GM12801 (cell line): ENCODE measurements around the gene ZNHIT1.

Source experiments
- TF ChIP-seq, protein P1 (sequence below): IDR thresholded peaks from one replicate; pipeline ENCODE4 v1.5.1; 2011; ENCODE audit warnings: control low read depth; ENCODE audit not compliant: insufficient read length; ENCODE audit errors: extremely low read depth

Gene ZNHIT1

DNA sequence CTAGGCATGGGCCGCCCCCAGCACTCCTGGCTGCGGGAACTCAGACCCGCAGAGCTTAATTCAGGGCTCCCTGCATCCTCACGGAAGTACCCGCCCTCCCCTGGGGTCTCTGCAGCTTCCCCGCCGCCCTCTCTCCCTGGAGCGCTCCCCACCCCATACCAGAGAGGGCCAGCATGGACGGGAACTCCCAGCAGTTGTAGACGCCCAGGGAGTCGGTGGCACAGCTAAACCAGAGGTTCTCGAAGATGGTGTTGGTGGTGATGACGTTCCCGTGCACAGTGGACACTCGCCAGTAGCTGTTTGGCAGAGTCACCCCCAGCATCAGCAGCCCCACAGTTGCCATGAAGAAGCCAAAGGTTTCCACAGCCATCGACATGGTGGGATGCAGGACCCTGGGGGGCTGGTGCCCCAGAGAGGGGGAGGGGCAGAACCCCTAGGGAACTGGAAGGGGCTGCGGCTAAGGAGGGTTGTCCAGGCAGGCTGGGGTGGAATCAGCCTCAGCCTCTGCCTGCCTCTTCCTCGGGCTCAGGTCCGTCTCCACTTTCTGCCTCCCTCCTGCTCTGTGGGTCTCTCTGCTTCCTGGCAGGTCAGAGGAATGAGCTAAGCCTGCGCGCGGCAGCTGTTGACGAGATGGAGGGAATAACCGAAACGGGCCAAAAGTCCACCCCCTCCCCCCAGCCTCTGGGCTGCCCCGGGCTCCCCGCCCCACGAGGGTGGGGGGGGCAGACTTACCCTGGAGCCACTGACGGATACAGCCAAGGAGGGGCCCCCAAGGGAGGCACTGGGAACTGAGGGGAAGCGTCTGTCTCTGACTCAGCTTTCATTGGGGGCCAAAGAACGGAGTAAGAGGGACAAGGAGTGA lies 19.5 kb downstream of the ZNHIT1 start, which contains the start of gene CLDN15:
CLDN15 (minus strand) TSS at position 597 of the 862 bp plus-strand sequence; CDS start at position 376, 221 bp downstream.
- TF ChIP-seq, protein P1, sequence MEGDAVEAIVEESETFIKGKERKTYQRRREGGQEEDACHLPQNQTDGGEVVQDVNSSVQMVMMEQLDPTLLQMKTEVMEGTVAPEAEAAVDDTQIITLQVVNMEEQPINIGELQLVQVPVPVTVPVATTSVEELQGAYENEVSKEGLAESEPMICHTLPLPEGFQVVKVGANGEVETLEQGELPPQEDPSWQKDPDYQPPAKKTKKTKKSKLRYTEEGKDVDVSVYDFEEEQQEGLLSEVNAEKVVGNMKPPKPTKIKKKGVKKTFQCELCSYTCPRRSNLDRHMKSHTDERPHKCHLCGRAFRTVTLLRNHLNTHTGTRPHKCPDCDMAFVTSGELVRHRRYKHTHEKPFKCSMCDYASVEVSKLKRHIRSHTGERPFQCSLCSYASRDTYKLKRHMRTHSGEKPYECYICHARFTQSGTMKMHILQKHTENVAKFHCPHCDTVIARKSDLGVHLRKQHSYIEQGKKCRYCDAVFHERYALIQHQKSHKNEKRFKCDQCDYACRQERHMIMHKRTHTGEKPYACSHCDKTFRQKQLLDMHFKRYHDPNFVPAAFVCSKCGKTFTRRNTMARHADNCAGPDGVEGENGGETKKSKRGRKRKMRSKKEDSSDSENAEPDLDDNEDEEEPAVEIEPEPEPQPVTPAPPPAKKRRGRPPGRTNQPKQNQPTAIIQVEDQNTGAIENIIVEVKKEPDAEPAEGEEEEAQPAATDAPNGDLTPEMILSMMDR = no peak

DNA sequence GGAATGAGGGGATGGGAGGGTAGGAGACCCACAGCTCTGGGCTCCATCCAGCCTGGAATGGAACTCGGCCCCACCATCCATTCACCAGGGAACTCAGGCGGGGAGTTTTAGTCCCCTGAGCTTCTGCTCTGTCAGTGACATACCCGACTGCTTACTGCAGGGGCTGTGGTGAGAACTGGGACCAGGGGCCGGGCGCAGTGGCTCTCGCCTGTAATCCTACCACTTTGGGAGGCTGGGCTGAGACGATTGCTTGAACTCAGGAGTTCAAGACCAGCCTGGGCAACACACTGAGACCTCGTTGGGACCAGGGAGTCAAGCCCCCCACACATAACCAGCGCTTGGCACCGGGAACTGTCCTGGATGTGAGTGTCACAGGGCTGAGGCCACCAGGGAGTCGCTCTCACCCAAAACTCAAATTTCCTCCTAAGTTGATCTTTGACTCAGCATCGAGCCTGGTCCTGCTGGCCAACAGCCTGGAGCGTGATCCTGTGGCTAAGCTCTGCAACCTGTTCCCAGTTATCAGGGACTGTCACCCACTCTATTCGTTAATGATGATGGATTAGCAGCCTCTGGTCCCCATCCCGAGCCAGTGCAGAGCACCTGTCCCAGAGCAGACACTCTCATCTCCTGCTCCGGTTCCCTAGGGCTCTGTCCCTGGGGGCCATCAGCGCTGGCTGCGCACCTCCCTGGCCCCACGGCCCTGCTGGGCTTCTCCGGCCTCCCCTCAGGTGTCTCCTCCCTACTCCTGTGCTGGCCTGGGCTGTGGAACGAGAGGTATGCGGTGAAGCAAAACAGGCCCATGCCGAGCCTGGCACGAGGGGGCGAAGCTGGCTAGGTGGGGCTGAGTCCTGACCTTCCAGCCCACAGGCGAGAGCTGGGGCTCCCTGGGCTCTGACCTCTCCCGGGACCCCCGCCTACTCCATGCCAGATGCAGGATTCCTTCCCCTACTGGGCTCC lies 20.5 kb downstream of the ZNHIT1 start:
- TF ChIP-seq, protein P1 = no peak

DNA sequence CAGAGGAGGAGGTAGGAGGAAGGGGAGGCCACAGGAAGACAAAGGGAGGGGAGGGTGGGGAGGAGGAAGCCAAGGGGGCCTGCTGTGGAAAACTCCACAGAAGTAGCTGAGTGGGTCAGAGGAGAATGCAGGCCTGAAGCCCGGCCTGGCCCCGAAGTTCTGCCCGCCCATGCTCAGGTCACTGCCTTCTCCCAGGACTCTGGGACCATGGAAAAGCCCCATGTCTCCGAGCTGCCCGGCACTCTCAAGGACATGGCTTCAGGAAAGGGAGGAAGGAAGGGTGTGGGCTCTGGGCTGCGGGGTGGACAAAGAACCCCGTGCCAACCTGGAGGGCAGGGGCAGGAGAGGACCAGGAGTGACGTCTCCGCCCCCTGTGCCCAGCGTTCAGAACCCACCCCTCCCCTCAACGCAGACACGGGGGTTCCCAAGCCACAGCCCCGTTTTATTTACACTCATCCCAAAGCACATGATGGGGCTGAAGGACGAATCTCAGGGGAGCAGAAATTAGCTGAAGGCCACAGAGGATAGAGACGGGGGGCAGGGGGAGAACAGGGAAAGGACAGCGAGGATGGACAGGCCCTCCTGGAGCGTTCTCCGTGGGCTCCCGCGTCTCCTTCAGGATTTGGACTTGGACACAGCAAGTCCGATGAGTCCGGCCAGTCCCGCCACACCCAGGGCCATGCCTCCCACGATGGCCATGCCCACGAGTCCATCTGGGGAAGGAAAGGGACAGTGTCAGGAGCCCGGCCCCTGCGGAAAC lies 21.4 kb downstream of the ZNHIT1 start:
- TF ChIP-seq, protein P1 = no peak

DNA sequence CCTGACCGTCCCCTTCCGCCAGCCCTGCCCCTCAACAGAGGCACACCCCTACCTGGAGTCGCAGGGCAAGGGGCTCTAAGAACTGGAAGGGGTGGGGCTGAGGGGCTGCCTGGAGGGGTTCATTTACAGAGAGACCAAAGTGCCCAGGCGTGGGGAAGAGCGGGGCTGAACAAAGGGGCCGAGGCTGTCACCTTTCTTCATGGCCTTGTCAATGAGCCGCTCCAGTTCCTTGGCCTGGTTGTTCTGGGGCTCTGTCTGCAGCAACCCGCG lies 21.9 kb downstream of the ZNHIT1 start:
- TF ChIP-seq, protein P1 = no peak

DNA sequence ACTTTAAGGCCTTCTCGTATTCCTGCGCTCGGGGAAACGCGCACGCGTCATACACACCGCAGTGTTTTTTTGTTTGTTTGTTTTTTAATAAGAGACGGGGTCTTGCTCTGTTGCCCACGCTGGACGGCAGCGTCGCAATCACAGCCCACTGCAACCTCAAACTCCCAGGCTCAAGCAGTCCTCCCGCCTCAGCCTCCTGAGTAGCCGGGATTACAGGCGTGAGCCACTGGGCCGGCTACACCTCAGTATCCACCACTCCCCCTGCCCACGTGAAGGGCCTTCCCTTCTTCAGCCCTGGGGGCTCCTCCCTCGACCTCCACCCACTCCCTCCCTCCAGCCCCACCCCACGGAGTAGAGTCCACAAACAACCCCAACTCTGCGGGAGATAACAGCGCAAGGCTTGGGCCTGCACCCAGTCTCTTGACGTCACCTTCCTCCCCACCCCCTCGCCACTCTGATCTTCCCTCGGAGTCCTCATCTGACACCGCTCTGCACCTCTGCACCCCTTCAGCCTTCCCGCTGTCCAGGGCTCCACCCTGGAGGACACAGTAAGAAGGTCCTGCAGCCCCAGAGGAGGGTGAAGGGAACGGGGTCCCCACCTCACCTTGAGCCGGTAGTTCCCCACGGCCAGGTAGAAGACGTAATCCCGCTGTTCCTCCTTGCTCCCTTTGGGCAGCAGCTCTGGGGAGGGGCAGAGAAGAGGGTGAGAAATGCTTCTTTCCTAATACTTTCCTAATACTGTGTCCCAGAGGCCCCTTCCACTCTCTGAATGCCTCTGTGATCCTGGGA lies 22.5 kb downstream of the ZNHIT1 start:
- TF ChIP-seq, protein P1 = no peak

DNA sequence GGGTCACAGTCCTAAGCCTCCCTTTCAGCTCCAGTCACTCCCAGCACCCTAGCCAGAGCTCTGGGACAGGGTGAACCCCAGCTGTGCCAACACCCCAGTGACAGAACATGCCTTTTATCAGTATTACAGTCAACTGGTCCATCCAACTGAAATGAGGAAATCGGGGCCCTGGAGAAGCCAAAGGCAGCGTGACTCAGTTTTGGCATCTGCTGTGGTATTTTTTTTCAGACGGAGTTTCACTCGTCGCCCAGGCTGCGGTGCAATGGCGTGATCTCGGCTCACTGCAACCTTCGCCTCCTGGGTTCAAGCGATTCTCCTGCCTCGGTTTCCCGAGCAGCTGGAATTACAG lies 23.0 kb downstream of the ZNHIT1 start:
- TF ChIP-seq, protein P1 = no peak
